ENCODE data around the gene SLC12A4.
A peak's percentile ranks its signal among the peaks of the same experiment; 100 is the strongest.

The SLC12A4 gene

DNA sequence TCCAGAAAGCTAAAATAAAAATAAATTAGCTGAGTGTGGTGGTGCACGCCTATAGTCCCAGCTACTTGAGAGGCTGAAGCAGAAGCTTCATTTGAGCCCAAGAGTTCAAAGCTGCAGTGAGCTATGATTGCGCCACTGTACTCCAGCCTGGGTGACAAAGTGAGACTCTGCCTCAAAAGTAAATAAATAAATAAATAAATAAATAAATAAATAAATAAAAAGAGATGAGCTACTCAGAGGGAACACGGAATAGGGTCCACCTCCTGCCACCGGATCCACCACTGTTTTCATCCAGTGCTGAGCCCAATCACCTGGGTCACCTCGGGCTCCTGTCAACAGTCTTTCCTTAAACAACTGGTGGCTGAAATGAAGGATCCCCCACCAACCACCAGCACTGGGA is 18.5 kb upstream of the SLC12A4 start:
- TF ChIP-seq, protein P1, sequence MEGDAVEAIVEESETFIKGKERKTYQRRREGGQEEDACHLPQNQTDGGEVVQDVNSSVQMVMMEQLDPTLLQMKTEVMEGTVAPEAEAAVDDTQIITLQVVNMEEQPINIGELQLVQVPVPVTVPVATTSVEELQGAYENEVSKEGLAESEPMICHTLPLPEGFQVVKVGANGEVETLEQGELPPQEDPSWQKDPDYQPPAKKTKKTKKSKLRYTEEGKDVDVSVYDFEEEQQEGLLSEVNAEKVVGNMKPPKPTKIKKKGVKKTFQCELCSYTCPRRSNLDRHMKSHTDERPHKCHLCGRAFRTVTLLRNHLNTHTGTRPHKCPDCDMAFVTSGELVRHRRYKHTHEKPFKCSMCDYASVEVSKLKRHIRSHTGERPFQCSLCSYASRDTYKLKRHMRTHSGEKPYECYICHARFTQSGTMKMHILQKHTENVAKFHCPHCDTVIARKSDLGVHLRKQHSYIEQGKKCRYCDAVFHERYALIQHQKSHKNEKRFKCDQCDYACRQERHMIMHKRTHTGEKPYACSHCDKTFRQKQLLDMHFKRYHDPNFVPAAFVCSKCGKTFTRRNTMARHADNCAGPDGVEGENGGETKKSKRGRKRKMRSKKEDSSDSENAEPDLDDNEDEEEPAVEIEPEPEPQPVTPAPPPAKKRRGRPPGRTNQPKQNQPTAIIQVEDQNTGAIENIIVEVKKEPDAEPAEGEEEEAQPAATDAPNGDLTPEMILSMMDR (conservative IDR thresholded peaks at IDR 0.05; ENCODE audit: low read depth, low read length) = no peak
- DNase-seq (ENCODE audit: low read depth) = no peak
- H3K4me3 ChIP-seq (ENCODE audit: low read depth, low read length) = no peak overlapping the region

DNA sequence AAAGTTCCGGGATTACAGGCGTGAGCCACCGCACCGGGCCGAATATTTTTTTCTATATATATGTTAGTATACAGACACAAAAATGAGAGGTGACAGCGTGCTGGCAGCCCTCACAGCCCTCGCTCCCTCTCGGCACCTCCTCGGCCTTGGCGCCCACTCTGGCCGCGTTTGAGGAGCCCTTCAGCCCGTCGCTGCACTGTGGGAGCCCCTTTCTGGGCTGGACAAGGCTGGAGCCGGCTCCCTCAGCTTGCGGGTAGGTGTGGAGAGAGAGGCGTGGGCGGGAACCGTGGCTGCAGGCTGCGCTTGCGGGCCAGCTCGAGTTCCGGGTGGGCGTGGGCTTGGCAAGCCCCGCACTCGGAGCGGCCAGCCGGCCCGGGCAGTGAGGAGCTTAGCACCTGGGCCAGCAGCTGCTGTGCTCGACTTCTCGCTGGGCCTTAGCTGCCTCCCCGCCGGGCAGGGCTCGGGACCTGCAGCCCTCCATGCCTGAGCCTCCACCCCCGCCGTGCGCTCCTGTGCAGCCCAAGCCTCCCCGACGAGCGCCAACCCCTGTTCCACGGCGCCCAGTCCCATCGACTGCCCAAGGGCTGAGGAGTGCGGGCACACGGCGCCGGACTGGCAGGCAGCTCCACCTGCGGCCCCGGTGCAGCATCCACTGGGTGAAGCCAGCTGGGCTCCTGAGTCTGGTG is 13.7 kb upstream of the SLC12A4 start:
- no peak overlapping the region for H3K4me3 ChIP-seq (ENCODE audit: low read depth, low read length)
- TF ChIP-seq, protein P1 (conservative IDR thresholded peaks at IDR 0.05; ENCODE audit: low read depth, low read length) = no peak
- DNase-seq (ENCODE audit: low read depth) = no peak

DNA sequence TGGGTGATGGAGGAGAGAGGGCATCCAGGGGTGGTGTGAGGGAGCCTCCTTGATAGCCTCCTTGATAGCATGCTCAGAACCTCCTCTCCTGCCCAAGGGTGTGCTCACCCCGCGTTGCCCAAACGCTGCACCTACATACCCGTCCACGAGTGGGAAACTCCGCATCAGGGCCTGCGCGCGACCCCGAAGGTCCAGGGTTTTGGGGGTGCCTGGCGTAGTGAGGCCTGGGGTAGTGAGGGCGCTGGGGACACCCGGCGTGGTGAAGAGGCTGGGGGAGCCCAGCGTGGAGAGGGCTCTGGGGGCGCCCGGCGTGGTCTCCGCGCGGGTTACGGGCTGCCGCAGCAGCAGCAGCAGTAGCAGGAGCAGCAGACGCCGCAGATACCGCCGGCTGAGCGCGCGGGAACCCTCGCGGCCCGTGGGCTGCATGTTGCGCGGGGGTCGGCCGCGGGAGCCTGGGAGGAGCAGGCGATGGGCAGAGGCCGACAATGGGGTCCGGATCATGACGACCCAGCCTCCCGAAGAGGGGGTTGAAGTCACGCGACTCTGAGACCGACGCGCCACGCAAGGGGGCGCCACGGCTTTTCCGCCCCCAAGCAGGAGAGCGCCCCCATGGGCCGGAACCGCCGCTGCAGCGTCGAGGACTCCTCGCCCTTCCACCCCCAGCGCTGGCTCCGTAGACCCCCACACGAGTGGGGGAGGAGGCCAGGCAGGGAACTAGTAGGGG is 11.7 kb upstream of the SLC12A4 start, which contains the start of gene DPEP3:
TSS of gene DPEP3 (minus strand) at position 545 of the 724 bp plus-strand sequence. CDS start at position 426, 119 bp downstream.
- no peak within 1 kb of the TSS for H3K4me3 ChIP-seq (ENCODE audit: low read depth, low read length)
- DNase-seq (ENCODE audit: low read depth) = no peak
- TF ChIP-seq, protein P1 (conservative IDR thresholded peaks at IDR 0.05; ENCODE audit: low read depth, low read length) = peak; percentile 46

DNA sequence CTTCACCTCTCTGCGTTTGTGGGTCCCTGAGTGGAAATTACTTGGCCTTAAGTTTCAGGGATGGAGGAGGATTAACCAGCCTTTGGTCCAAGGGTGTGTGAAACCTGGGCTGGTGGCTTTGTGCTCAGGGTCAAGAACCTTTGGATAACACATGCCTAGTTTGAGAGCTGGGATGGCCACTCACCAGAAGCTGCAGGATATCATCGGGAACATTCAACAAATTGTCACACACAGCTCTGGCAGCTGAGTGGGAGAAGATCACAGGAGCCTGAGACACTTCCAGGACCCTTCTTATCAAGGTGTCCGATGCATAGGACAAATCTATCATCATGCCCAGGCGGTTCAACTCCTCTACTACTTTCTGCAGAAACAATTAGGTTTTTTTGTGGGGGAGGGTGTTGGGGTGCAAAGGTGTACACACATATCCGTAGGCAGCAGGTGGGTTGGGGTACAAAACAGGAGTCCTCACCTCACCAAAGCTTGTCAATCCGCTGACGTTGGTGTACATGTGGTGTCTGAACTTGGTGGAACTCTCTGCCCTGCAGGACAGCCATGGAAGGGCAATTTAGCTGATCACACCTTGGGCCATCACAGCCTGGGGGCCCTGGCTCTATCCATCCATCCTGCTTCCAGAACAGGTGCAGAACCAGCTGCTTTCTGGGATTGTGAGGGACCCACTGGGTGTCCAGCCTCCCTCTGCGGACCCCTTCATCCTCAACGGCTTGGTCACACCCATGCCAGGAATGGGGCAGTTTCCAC is 9.2 kb upstream of the SLC12A4 start:
- no peak for DNase-seq (ENCODE audit: low read depth)
- no peak overlapping the region for H3K4me3 ChIP-seq (ENCODE audit: low read depth, low read length)
- TF ChIP-seq, protein P1 (conservative IDR thresholded peaks at IDR 0.05; ENCODE audit: low read depth, low read length) = no peak

DNA sequence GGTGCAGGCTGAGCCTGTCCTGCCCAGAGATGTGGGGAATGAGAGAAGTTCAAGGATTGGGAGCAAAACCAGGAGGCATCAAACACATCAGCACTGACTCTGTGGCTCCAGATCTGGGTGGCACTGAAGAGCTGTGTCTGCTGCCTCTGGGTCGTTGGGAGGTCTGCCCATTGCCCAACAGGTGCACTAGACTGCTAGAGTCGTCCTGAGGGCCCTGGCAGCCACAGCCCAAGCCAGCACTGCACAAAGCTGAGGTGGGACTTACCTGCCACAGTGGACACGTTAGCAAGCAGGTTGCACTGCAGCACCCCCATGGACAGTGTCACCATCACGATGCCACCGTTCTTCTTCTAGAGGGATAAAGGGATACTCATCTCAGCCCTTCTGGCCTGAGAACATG is 8.6 kb upstream of the SLC12A4 start:
- H3K4me3 ChIP-seq (ENCODE audit: low read depth, low read length) = no peak overlapping the region
- TF ChIP-seq, protein P1 (conservative IDR thresholded peaks at IDR 0.05; ENCODE audit: low read depth, low read length) = no peak
- no peak for DNase-seq (ENCODE audit: low read depth)

DNA sequence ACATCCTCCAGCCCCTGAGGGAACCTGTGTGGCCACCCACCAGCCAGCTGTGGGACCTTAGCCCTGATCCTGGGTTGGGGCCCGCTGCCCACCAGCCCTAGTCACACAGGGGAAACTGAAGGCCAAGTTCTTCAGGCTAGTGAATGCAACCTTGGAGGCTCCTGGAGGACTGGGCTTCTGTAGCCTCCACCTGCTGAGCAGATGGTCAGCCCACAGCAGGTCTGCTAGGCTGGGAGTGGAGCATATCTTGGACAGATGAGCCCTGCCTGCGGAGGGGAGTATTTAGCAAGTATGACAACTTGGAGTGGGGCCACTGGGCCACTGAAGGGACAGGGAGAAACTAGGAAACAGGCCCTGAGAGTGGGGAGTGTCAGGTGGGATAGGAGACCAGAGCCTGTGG is 7.8 kb upstream of the SLC12A4 start:
- DNase-seq (ENCODE audit: low read depth) = no peak
- TF ChIP-seq, protein P1 (conservative IDR thresholded peaks at IDR 0.05; ENCODE audit: low read depth, low read length) = no peak
- H3K4me3 ChIP-seq (ENCODE audit: low read depth, low read length) = no peak overlapping the region
